NCI-H2107 treated with DMSO at 0.1 percent for 48 hours (cell line): ENCODE results near the gene INTS3.

Experiments
- DNase-seq: peaks from one replicate; lab custom pipeline; 2025; ENCODE audit not compliant: unreplicated experiment; lab: John Stamatoyannopoulos, UW

Gene INTS3

GRCh38 chr1:153795934-153796785, 68.3 kb downstream of the INTS3 start:
- DNase-seq = no peak

DNA sequence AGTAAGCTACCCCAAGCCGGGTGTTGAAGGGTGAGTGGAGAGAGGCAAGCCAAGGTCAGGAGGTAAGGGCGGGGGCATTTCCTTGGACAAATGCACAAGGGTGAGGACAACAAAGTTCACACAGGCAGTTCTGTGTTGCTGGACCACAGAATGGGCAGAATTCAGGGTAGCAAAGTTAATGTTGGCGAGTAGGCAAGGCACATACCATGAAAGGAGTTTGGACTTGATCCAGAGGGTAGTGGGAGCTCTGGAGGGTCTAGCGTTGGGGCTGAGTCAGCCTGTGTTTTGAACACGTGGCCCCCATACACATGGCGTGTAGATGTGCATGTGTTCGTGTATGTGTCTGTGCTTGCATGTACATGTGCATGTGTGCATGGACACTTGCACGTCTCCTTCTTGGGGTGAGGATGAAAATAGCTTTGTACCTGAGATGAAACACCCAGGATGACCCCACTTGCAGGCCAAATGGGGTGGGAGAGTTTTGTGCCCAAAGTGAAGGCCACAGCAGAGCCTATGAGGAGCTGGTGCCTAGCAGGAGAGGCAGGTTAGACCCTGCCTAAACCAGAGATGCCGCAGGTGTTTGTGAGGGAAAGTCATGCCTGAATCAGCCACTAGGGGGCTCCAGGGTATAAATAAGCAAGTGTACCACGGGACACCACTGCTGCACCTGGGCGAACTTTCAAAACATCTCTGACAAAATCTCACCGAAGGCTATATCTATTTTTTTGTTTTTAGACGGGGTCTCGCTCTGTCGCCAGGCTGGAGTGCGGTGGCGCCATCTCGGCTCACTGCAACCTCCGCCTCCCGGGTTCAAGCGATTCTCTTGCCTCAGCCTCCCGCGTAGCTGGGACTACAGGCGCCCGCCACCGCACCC, 69.2 kb downstream of the INTS3 start:
- peak; percentile 74 for DNase-seq

GRCh38 chr1:153798468-153798780, 70.6 kb downstream of the INTS3 start:
- DNase-seq = no peak

GRCh38 chr1:153799016-153799415, 71.2 kb downstream of the INTS3 start:
- no peak for DNase-seq

DNA sequence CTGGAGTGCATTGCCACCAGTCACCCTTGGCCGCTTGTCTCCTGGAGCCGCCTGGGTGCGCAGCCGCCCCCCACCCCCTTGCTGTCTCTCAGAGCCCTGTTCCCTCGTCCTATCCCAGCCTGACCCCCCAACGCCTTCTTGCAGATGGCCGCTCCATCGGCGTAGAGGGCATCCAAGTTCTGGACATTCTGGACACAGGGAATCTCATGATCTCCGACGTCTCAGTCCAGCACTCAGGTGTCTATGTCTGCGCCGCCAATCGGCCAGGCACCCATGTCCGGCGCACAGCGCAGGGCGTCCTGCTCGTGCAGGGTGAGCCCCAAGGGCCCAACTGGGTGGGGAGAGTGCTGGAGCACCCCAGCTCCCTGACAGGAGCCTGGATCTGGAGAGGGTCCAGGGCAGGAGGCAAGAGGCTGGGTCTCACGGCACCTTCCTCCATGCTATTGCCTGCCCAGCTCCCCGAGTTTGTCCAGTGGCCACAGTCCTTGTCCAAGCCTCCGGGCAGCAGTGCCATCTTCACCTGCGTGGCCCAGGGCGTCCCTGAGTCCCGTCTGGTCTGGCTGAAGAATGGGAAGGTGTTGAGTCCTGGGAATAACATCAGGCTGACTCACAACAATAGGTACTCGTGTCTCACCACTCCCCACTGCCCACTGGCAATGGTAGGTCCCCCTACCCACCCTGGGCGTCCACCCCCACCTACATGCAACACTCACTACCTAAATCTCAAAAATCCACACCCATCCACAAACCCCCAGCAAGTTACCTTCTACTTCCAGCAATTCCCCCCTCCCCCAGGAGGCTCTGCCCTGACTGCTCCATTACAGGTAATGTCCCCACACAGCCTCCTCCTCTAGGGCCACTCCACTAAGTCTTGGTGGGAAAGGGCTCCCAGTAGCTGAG, 72.0 kb downstream of the INTS3 start:
- no peak for DNase-seq

DNA sequence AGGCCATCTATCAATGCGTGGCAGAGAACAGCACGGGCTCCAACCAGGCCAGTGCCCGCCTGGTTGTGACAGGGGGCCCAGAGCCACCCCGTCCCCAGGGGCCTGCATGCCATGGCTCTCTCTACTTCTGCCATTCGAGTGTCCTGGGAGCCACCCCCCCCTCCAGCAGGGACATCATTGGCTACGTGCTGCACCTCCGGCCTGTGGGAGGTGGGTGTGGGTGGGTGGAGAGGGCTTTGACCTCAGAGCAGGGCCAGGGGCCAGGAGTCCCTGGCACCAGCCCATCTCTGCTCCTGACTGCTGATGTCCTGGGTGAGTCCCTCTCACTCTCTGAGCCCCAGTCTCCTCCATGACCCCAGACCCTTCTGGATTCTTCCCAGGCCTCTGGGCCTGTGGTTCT, 72.7 kb downstream of the INTS3 start:
- DNase-seq = no peak

DNA sequence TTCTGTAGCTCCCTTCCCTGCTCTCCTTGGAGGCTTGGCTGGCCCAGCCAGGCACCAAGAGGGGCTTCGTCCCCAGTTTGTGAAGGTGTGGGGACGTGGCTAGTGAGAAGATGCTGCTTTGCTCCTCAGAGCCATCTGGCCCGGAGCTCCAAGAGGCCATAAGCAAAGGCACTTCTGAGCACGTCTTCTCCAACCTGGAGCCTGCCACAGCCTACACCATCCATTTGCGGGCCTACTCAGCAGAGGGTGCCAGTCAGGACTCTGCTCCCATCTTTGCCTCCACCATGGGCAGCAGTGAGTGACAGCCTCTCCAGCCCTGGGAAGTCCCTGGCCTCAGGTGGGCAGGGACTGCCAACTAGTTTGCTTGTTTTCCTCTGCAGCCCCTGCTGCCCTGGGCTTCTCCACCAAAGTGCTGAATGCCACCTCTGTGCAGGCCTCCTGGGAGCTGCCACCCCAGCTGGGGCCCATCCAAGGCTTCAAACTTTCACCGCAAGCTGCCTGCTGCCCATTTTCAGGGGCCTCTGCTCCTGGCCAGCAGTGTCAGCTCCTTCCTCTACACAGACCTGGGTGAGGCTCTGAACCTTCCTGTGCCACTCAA, 73.3 kb downstream of the INTS3 start:
- DNase-seq = no peak

DNA sequence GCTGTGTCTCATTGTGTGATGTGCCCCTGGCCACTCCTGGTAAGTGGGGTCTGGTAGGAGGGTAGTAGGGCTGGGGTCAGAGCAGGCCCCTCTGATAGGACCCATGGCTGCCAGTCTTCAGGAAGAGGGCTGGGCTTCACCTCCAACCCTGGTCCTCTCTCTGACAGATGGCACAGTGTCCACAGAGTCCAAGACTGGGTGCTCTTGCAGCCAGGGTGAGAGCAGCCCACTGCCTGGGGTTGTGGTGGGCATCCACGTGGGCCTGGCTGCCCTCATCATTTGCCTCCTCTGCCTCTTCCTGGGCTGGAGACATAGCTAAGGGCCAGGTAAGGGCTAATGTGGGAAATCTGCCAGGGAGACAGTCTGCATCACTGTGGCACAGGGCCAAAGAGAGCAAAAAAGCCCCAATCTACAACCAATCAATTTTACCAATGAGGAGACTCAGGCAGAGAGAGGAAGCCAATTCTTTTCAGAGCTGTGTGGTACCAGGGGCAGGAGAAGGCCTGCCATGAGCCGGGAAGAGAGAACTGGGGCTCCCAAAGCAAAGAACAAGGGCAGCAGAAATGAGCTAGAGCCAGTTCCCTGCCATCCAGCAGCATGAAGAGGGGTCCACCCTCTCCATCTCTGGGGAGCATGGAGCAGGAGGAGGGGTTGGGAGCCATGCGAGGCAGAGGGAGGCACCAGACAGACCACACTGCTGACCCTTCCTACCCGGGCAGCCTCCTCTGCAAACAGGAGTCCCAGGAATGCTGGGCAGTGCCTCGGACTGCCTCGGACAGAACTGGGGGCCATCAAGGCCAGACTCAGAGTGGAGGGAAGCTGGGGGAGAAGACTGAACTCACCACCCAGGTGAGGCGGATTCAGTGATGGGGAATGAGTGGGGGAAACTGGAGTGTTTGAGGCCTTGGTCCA, 74.2 kb downstream of the INTS3 start:
- DNase-seq = no peak

DNA sequence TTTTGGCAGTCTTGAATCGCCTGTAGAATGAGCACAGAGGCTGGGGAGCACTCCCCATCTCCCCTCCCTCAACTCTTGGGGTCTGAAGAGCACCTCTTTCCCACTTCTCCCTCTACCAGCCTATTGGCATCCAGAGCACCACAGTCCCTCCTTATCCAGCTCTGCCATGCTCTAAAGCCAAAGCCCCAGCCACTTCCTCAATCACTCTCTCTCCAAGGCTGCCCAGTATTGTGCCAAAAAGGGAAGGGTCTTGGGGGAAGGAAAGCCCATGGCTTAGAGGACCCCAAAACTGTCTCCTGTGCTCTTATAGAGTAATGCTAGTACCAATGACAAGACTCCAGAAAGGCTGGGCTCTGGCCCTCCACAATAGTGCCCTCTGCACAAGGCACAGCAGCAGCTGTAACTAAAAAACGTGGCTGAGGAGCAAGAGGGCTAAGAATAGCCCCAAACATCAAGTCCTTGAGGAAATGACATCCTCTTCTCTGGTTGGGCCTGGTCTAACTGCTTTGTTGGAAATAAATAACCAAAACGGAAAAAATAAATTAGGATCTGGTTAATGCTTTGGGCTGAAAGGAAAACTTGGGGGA, 75.7 kb downstream of the INTS3 start:
- no peak for DNase-seq

GRCh38 chr1:153804112-153804511, 76.3 kb downstream of the INTS3 start:
- DNase-seq = no peak

GRCh38 chr1:153805042-153805745, 77.3 kb downstream of the INTS3 start:
- peak; percentile 68 for DNase-seq

GRCh38 chr1:153805886-153806719, 78.3 kb downstream of the INTS3 start:
- DNase-seq = no peak

- DNase-seq = no peak
These were observed 88.5 kb downstream of the INTS3 start for GRCh38 chr1:153816283-153816889.

- no peak for DNase-seq
These were observed 91.0 kb downstream of the INTS3 start for GRCh38 chr1:153818876-153819275.
